SK-N-MC (cell line): ENCODE data around the gene PCBP4.

Source experiments
- DNase-seq: peaks from one replicate; pipeline ENCODE4 v3.0.0-alpha.2; 2011; ENCODE audit warnings: low read depth, low spot score
- H3K27ac ChIP-seq: fragments of 200-600 bp; sonication (generic); 2 replicates; pipeline ENCODE4 v1.5.1; 2016; ENCODE audit warnings: mixed run types
- H3K36me3 ChIP-seq: fragments of 200-600 bp; sonication (generic); 2 replicates; pipeline ENCODE4 v1.6.1; 2017; ENCODE audit warnings: antibody characterized with exemption, low read length, mixed read lengths; ENCODE audit not compliant: insufficient read depth
- H3K4me3 ChIP-seq: fragments of 200-600 bp; sonication (generic); 2 replicates; pipeline ENCODE4 v1.5.1; 2016
- H3K9ac ChIP-seq: fragments of 200-600 bp; sonication (generic); 2 replicates; pipeline ENCODE4 v1.8.0; 2017; ENCODE audit warnings: mixed run types, mixed read lengths; ENCODE audit not compliant: insufficient read length
- H3K9me3 ChIP-seq: fragments of 200-600 bp; sonication (generic); 2 replicates; pipeline ENCODE4 v1.6.1; 2017; ENCODE audit warnings: low read depth, mild to moderate bottlenecking, antibody characterized with exemption, low read length, moderate library complexity, mixed read lengths
- EZH2 ChIP-seq: fragments of 200-600 bp; sonication (generic); IDR thresholded peaks from one replicate; pipeline ENCODE4 v1.6.1; 2017; ENCODE audit warnings: antibody characterized with exemption
- FOXP2 ChIP-seq: optimal IDR thresholded peaks from 2 replicates; pipeline ENCODE3; 2011; ENCODE audit warnings: mild to moderate bottlenecking, moderate library complexity; ENCODE audit not compliant: insufficient read depth; ENCODE audit errors: extremely low read length, control extremely low read depth
- POLR2AphosphoS5 ChIP-seq: IDR thresholded peaks from 2 replicates; pipeline ENCODE4 v1.6.1; 2012; ENCODE audit warnings: mild to moderate bottlenecking, low read depth, low read length, borderline replicate concordance

PCBP4 gene

DNA sequence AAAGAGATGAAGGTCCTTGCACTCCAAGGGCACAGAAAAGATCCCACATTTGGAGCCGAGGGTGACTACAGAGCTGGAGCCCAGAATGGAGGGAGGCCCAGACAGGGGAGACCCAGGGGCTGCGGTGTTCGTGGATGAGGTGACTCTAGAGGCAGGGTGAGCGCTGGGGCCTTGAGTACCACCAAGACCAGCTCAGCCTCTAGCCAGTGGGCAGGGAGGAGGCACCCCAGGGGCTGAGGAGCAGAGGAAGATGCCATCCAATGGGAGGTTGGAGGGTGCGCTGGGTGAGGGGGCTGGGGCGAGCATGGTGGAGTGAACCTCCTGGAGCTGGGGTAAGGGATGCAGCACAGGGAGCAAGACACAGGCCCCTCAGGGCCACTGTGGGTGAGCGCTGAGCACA, 38.8 kb downstream of the PCBP4 start:
- Histone ChIP-seq H3K27ac (no peak overlapping the region), H3K36me3 (no peaks in the 10 kb centered on the region; the same call in 1 of the 2 replicates), H3K9me3 (no peaks in the 10 kb centered on the region), H3K9ac (no peak overlapping the region), H3K4me3 (no peak overlapping the region)
- TF ChIP-seq POLR2AphosphoS5 = no peak
- no peak for TF ChIP-seq FOXP2
- no peak for TF ChIP-seq EZH2
- DNase-seq = no peak

DNA sequence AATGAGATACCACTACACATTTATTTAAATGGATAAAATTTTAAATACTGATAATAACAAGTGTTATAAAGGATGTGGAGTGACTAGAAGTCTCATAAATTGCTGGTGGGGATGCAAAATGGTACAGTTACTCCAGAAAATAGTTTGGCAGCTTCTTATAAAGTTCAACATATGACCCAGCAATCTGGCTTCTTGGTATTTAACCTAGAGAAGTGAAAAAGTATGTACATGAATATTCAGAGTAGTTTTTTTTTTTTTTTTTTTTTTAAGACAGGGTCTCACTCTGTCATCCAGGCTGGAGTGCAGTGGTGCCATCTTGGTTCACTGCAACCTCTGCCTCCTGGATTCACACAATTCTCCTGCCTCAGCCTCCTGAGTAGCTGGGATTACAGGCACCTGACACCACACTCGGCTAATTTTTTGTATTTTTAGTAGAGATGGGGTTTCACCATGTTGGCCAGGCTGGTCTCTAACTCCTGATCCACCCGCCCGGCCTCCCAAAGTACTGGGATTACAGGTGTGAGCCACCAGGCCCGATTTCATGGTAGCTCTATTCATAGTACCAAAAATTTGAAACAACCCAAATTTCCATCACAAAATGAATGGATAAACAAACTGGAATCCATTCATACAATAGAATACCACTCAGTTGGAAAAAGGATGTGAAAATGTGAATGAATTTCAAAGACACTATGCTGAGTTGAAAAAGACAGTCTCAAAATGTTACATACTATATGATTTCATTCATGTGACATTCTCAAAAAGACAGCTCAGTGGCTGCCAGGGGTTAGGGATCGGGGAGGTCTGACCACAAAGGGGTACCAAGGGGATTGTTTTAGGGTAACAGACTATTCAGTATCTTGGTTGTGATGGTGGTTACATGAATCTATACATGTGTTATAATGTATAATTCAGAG, 39.9 kb downstream of the PCBP4 start:
- Histone ChIP-seq H3K4me3 (no peak overlapping the region), H3K36me3 (no peaks in the 10 kb centered on the region), H3K27ac (no peak overlapping the region), H3K9me3 (no peaks in the 10 kb centered on the region), H3K9ac (no peak overlapping the region)
- TF ChIP-seq EZH2 (no peak), FOXP2 (no peak)
- DNase-seq = no peak

DNA sequence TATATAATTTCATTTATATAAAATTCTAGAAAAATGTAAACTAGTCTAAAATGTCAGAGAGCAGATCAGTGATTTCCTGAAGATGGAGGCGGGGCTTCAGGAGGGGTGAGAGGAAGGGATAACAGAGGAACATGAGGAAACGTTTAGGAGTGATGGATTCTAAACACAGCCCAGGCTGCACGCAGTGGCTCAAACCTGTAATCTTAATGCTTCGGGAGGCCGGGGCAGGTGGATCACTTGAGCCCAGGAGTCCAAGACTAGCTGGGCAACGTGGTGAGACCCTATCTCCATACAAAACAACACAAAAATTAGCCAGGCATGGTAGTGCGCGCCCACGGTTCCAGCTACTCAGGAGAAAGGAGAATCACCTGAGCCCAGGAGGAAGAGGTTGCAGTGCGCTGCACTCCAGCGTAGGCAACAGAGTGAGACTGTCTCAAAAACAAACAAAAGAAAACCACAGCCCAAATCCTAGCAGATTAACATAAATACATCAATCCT, 46.1 kb downstream of the PCBP4 start:
- Histone ChIP-seq H3K9me3 (no peaks in the 10 kb centered on the region), H3K36me3 (no peaks in the 10 kb centered on the region), H3K27ac (no peak overlapping the region), H3K4me3 (no peak overlapping the region), H3K9ac (no peak overlapping the region)
- TF ChIP-seq EZH2 (no peak), POLR2AphosphoS5 (no peak), FOXP2 (no peak)
- DNase-seq = no peak

DNA sequence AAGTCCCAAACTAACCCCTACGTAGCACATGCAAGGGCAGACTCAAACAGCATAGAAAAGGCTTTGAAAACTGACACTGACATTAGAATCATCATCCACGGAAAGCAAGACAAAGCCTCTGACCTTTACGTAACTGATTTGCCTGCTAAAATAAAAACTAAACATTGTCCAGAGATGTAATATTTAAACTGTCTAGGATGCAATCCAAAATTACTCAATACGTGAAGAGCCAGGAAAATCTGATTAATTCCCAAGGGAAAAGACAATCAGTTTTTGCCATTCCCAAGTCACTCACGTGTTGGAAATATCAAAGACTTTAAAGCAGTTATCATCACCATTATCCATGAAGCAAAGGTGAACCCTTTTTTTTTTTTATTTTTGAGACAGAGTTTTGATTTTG, 50.8 kb downstream of the PCBP4 start:
- Histone ChIP-seq H3K36me3 (no peaks in the 10 kb centered on the region), H3K9ac (no peak overlapping the region), H3K27ac (no peak overlapping the region), H3K9me3 (no peaks in the 10 kb centered on the region), H3K4me3 (no peak overlapping the region)
- no peak for DNase-seq
- no peak for TF ChIP-seq FOXP2
- TF ChIP-seq EZH2 = no peak
- no peak for TF ChIP-seq POLR2AphosphoS5

DNA sequence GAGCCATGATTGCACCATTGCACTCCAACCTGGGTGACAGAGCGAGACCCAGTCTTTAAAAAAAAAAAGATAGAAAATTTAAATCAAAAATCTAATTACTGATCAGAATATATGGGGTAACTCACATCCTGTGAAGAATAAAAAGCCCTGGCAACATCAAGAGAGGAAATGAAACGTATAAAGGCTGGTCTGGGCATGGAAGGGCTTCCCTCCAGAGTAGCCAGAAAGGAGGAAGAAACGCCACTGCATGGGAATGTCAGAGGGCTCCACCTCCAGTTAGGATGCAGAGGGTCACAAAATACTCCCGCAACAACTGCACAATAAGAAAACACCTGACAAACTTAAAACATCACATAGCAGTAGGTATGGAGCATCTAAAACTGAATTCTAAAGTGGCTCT, 59.2 kb downstream of the PCBP4 start:
- Histone ChIP-seq H3K27ac (no peak overlapping the region), H3K4me3 (no peak overlapping the region), H3K36me3 (no peaks in the 10 kb centered on the region), H3K9me3 (no peaks in the 10 kb centered on the region), H3K9ac (no peak overlapping the region)
- no peak for DNase-seq
- TF ChIP-seq POLR2AphosphoS5 (no peak), FOXP2 (no peak)
